Measurements from ENCODE around the gene ULK4. TPM values are rescaled to one million over a fixed set of nuclear protein-coding genes. Genes with fewer than 3 reads are reported as not detected.

Gene ULK4
- total and polyA plus RNA-seq, 2 of the 8 experiments (the other 6 are each of a cell fraction or from before 2014, with no cell fraction given), result 3.0 to 10.8 TPM

DNA sequence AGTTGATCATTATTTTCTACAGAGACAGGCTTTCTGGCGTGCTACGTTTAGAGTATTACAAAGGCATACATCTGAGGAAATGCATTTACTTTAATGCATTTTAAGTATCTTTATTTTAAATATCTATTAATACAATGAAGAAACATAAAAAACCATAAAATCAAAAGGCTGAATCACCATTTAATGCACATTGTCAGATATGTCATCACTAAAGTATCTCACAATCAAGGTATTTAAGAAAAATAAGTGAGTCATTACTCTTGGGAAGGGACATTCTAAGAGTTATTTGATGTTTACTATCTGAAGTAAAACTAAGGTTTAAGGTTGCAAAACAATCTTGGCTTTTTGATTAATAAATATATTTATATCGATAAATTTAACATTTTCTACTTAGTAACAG lies 660.4 kb downstream of the ULK4 start:
- H3K56ac ChIP-seq (replicated peaks; ENCODE audit: insufficient read length, low read depth, low read length), result no peak overlapping the region
- no peak overlapping the region for H3K27ac ChIP-seq (ENCODE audit: low read depth, low read length)
- H3K4me1 ChIP-seq (replicated peaks in 1 of 4; ENCODE audit: control insufficient read depth in 3 of 4, insufficient read depth in 4 of 4, low read length in 3 of 4), result no peaks in the 10 kb centered on the region
- ChIA-PET POLR2A (ENCODE audit: partially characterized antibody) (no interaction called here), CTCF (ENCODE audit: partially characterized antibody) (interaction anchor here (0.7 to 0.8 kb wide), 2 partner anchors 11 to 110 kb away, joined by 3 read pairs; no protein-coding TSS in a partner anchor)
- DNase-seq (ENCODE audit: low read depth in 1 of 2, low spot score in 2 of 2) (no peak), FAIRE-seq (no peak)
- H3K9me3 ChIP-seq (ENCODE audit: insufficient read depth in 2 of 2, low read depth in 1 of 2, low read length in 1 of 2), result no peaks in the 10 kb centered on the region
- H3K9ac ChIP-seq (replicated peaks in 1 of 4; ENCODE audit: extremely low read depth in 1 of 4, low read depth in 3 of 4, low read length in 3 of 4), result no peak overlapping the region
- no peak overlapping the region for H2BK5ac ChIP-seq (ENCODE audit: low read depth, low read length)
- no peak overlapping the region for H3K23ac ChIP-seq (ENCODE audit: insufficient read length)
- H3K23me2 ChIP-seq (ENCODE audit: low read depth, low read length), result no peaks in the 10 kb centered on the region
- H3K4ac ChIP-seq (replicated peaks; ENCODE audit: insufficient read length, low read depth, low read length), result no peak overlapping the region
- H2BK120ac ChIP-seq (replicated peaks; ENCODE audit: low read depth, low read length), result no peak overlapping the region
- H2AFZ ChIP-seq (ENCODE audit: low read length), result no peak overlapping the region
- H2BK12ac ChIP-seq (ENCODE audit: low read depth, low read length), result no peak overlapping the region
- no peaks in the 10 kb centered on the region for H4K20me1 ChIP-seq (replicated peaks in 1 of 2; ENCODE audit: control insufficient read depth in 1 of 2, insufficient read depth in 2 of 2, low read length in 2 of 2)
- H3K79me1 ChIP-seq (ENCODE audit: low read depth, low read length), result no peaks in the 10 kb centered on the region
- H3K14ac ChIP-seq (ENCODE audit: insufficient read length), result no peak overlapping the region
- no peak overlapping the region for H4K8ac ChIP-seq (ENCODE audit: extremely low read depth, insufficient read depth, low read length)
- 94% methylated on average over 3 of the region's 3 CpGs; no CpG with 5 or more reads in 1 of the 2 experiments for WGBS, 2 experiments (ENCODE audit: extremely low coverage in 1 of 2, insufficient coverage in 1 of 2, insufficient read length in 1 of 2, insufficient replicate concordance in 2 of 2, low coverage in 1 of 2, low lambda C conversion rate in 2 of 2, missing lambda C conversion rate in 1 of 2)
- no peak overlapping the region for H4K5ac ChIP-seq (ENCODE audit: insufficient read length, low read depth, low read length)
- no peak overlapping the region for H2BK20ac ChIP-seq (ENCODE audit: low read length)
- no peak overlapping the region for H3K4me2 ChIP-seq (ENCODE audit: insufficient read depth in 1 of 2, low read depth in 2 of 2, low read length in 2 of 2)
- H3K79me2 ChIP-seq (ENCODE audit: control insufficient read depth in 1 of 2, insufficient read depth in 2 of 2, low read length in 2 of 2), result no peaks in the 10 kb centered on the region
- H3K4me3 ChIP-seq (ENCODE audit: extremely low read depth in 1 of 4, insufficient read depth in 2 of 4, low read depth in 3 of 4, low read length in 4 of 4), result no peak overlapping the region
- no peaks in the 10 kb centered on the region for H3K27me3 ChIP-seq (replicated peaks in 1 of 4; ENCODE audit: control insufficient read depth in 3 of 4, extremely low read depth in 1 of 4, insufficient read depth in 3 of 4, low read length in 3 of 4)
- no peak overlapping the region for H2AK5ac ChIP-seq (ENCODE audit: low read depth, low read length)
- H4K91ac ChIP-seq (replicated peaks; ENCODE audit: insufficient read length, low read length), result no peak overlapping the region
- no peak overlapping the region for H3K18ac ChIP-seq (ENCODE audit: extremely low read depth, low read length)
- no peaks in the 10 kb centered on the region for H3K36me3 ChIP-seq (ENCODE audit: control insufficient read depth in 2 of 4, insufficient read depth in 4 of 4, low read length in 3 of 4)
- no peak overlapping the region for H2BK15ac ChIP-seq (ENCODE audit: low read length)
- TF ChIP-seq HDAC6 (IDR thresholded peaks at IDR 0.05; ENCODE audit: low read depth, low read length), result no peak
- TF ChIP-seq, protein P1, sequence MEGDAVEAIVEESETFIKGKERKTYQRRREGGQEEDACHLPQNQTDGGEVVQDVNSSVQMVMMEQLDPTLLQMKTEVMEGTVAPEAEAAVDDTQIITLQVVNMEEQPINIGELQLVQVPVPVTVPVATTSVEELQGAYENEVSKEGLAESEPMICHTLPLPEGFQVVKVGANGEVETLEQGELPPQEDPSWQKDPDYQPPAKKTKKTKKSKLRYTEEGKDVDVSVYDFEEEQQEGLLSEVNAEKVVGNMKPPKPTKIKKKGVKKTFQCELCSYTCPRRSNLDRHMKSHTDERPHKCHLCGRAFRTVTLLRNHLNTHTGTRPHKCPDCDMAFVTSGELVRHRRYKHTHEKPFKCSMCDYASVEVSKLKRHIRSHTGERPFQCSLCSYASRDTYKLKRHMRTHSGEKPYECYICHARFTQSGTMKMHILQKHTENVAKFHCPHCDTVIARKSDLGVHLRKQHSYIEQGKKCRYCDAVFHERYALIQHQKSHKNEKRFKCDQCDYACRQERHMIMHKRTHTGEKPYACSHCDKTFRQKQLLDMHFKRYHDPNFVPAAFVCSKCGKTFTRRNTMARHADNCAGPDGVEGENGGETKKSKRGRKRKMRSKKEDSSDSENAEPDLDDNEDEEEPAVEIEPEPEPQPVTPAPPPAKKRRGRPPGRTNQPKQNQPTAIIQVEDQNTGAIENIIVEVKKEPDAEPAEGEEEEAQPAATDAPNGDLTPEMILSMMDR (IDR thresholded peaks at IDR 0.05; ENCODE audit: control extremely low read depth in 1 of 3, insufficient read depth in 1 of 3, low read depth in 1 of 3, low read length in 3 of 3), result no peak
- TF ChIP-seq NRF1 (IDR thresholded peaks at IDR 0.05; ENCODE audit: low read depth, low read length), result no peak
- TF ChIP-seq SRF (IDR thresholded peaks at IDR 0.05; ENCODE audit: low read depth, low read length), result no peak
- TF ChIP-seq CBX8 (IDR thresholded peaks at IDR 0.05; ENCODE audit: borderline replicate concordance, low read depth, low read length), result no peak
- TF ChIP-seq TEAD4 (IDR thresholded peaks at IDR 0.05; ENCODE audit: low read depth, low read length), result no peak
- TF ChIP-seq CTBP2 (IDR thresholded peaks at IDR 0.05; ENCODE audit: borderline replicate concordance, insufficient read depth, insufficient read length, low read length), result no peak
- TF ChIP-seq POLR2A (IDR thresholded peaks at IDR 0.05; ENCODE audit: control extremely low read depth in 1 of 2, low read depth in 2 of 2, low read length in 2 of 2), result no peak
- TF ChIP-seq TCF12 (IDR thresholded peaks at IDR 0.05; ENCODE audit: low read depth, low read length), result no peak
- TF ChIP-seq, protein P2, sequence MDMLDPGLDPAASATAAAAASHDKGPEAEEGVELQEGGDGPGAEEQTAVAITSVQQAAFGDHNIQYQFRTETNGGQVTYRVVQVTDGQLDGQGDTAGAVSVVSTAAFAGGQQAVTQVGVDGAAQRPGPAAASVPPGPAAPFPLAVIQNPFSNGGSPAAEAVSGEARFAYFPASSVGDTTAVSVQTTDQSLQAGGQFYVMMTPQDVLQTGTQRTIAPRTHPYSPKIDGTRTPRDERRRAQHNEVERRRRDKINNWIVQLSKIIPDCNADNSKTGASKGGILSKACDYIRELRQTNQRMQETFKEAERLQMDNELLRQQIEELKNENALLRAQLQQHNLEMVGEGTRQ (IDR thresholded peaks at IDR 0.05; ENCODE audit: low read length), result no peak
- no peak for TF ChIP-seq SUZ12 (IDR thresholded peaks at IDR 0.05; ENCODE audit: low read length)
- no peak for TF ChIP-seq KDM5A (IDR thresholded peaks at IDR 0.05; ENCODE audit: low read length)

All from H1 (cell line).